Mucosa of descending colon (tissue), 3 donors: ENCODE measurements around the gene STAT5A. TPM values are rescaled to one million over a fixed set of nuclear protein-coding genes. Genes with fewer than 3 reads are reported as not detected.
A peak's percentile ranks its signal among the peaks of the same experiment; 100 is the strongest.

Experiments used
- ATAC-seq: fragments of 200-7000 bp; cut with Tn5 transposase; one replicate; pipeline ENCODE4 v1.9.1; 2020; ENCODE audit warnings: mild to moderate bottlenecking, moderate library complexity
- DNase-seq, 3 donors: peaks; one replicate each; pipeline ENCODE4 v3.0.0-alpha.2; 2020
- H3K36me3 ChIP-seq: fragments of 200-600 bp; one replicate; pipeline ENCODE4 v1.8.0; 2021; ENCODE audit warnings: low read depth, mild to moderate bottlenecking
- H3K4me1 ChIP-seq: fragments of 200-600 bp; one replicate; pipeline ENCODE4 v1.8.0; 2021; ENCODE audit warnings: low read depth, mild to moderate bottlenecking
- H3K4me3 ChIP-seq: fragments of 200-600 bp; one replicate; pipeline ENCODE4 v1.8.0; 2021; ENCODE audit warnings: mild to moderate bottlenecking
- H3K9me3 ChIP-seq: fragments of 200-600 bp; one replicate; pipeline ENCODE4 v1.8.0; 2021; ENCODE audit warnings: mild to moderate bottlenecking
- intact Hi-C, 2 donors: fragments of 100-400 bp; cut with DNase I in 1 of 2; cut with micrococcal nuclease in 1 of 2; formaldehyde crosslinking; loops; one replicate each; pipeline versions ENCODE4 v1.11.0 to v1.11.1; 2022; cut with DNase I, micrococcal nuclease
- total RNA-seq, 3 donors: library from RNA; stranded (reverse); fragmentation: NEBNext Ultra II Directional in 2 of 3; extraction: Animal tissue kit (Norgen Biotek cat#: 25700) in 2 of 3; gene quantifications; one replicate each; pipeline versions ENCODE4 v1.2.1 to v1.2.4, GENCODE V29; 2021 to 2023
- TF ChIP-seq, protein P1 (sequence below): fragments of 200-600 bp; IDR thresholded peaks from one replicate; pipeline ENCODE4 v1.8.0; 2022; ENCODE audit warnings: antibody characterized with exemption, mild to moderate bottlenecking
- donor health status: DM: no; HTN: no; CAD: no; lungs with moderate emphysema.
- donor health status: DM: no; HTN: no; CAD: no.
- donor health status: DM: no; HTN: yes; CAD: no.

The STAT5A gene
- total RNA-seq, 3 donors from 2014 or later, result 26.4 to 53.7 (median 29.7) TPM

DNA sequence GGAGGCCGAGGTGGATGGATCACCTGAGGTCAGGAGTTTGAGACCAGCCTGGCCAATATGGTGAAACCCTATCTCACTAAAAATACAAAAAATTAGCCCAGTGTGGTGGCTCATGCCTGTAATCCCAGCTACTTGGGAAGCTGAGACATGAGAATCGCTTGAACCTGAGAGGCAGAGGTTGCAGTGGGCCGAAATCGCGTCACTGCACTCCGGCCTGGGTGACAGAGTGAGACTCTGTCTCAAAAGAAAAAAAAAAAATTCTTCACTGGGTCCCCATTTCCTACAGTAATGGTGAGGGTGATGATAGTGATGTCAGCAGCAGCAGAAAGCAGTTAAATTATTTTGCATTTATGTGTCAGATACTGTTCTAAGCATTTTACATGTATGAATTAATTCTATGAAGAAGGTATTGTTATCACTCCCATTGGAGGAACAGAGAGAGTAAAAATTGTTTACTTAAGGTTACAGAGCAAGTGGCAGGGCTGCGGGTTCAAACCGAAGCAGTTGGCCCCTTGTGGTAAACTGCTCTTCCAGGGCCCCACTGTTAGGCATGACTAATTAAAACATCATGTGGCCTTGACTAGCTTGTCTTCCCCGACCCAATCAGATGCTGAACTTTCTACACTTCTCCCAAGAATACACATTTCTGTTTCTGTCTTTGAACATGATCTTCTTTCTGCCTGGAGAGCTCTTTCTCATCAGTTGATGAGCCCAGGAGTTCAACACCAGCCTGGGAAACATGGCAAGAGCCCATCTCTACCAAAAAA, 54.1 kb downstream of the STAT5A start:
- DNase-seq (no peak), ATAC-seq (peak; percentile 24)
- TF ChIP-seq, protein P1, sequence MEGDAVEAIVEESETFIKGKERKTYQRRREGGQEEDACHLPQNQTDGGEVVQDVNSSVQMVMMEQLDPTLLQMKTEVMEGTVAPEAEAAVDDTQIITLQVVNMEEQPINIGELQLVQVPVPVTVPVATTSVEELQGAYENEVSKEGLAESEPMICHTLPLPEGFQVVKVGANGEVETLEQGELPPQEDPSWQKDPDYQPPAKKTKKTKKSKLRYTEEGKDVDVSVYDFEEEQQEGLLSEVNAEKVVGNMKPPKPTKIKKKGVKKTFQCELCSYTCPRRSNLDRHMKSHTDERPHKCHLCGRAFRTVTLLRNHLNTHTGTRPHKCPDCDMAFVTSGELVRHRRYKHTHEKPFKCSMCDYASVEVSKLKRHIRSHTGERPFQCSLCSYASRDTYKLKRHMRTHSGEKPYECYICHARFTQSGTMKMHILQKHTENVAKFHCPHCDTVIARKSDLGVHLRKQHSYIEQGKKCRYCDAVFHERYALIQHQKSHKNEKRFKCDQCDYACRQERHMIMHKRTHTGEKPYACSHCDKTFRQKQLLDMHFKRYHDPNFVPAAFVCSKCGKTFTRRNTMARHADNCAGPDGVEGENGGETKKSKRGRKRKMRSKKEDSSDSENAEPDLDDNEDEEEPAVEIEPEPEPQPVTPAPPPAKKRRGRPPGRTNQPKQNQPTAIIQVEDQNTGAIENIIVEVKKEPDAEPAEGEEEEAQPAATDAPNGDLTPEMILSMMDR, result no peak
- Histone ChIP-seq H3K4me3 (no peak overlapping the region), H3K36me3 (peaks cover 2% of the 10 kb centered on the region), H3K4me1 (peaks cover 4% of the 10 kb centered on the region), H3K9me3 (no peaks in the 10 kb centered on the region)
- intact Hi-C loops, result no loop called here

DNA sequence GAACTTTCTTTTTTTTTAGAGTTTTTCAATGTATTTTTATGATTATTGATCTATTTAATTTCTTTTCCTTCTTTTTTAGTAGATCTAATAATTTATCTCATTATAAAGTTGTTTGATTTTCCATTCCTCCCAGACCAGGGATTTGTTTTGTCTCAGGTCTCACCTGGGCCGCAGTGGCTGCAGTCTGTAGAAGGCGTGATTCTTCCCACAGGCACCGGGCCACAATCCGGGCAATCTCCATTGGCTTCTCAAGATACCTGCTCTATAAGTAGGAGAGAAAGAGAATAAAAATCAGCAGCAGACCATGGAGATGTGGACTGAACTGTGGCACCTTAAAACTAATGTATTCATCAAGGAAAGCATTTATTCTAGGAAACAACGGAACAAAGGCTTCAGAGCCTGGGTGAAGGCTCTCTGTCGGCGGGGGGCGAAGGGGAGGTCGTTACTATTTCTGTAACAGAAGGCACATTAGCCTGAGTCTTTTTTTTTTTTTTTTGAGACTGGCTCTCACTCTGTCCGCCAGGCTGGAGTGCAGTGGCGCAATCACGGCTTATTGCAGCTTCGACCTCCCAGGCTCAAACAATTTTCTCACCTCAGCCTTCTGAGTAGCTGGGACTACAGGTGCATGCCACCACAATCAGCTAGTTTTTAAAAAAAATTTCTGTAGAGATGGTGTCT, 57.2 kb downstream of the STAT5A start:
- Histone ChIP-seq H3K36me3 (peaks cover 3% of the 10 kb centered on the region), H3K4me1 (peaks cover 4% of the 10 kb centered on the region), H3K4me3 (no peak overlapping the region), H3K9me3 (no peaks in the 10 kb centered on the region)
- intact Hi-C loops, result no loop called here
- TF ChIP-seq, protein P1, result no peak
- DNase-seq, result no peak
- no peak for ATAC-seq

DNA sequence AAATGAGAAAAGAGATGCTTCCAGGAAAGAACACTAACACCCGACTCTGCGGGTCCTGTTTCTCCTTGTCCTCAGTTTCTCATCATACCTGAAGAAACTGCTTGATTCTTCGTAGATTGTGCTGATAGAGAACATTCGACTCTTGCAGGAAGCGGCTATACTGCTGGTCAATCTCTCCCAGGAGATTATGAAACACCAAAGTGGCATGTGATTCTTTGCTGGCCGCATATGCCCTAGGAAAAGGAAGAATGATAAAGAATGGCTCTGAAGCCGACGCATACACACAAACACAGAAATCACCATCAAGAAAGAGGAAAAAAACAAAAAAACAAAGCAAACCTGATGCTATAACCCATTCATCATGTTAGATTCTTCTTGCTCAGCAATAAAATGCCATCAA, 58.2 kb downstream of the STAT5A start:
- no peak for ATAC-seq
- TF ChIP-seq, protein P1, result no peak
- Histone ChIP-seq H3K4me1 (peaks cover 4% of the 10 kb centered on the region), H3K9me3 (no peaks in the 10 kb centered on the region), H3K36me3 (peaks cover 3% of the 10 kb centered on the region), H3K4me3 (no peak overlapping the region)
- no peak for DNase-seq
- intact Hi-C loops, result no loop called here

DNA sequence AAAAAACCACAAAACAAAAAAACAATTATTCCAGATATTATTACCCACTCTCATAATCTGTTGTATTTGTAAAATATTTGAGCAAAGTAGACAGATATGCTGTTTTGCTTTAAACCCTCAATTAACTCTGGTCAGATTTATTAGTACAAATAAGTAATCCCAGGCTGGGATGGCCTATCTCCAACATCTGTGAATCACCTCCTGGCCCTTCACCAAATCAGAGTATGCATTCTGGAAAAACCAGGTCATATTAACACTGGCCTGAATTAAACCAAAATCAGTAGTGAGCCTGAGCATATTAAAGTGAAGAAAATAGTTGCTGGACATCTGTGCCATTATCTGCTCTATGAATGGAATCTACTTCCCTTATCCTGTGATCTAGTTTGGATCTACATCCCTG, 58.9 kb downstream of the STAT5A start:
- Histone ChIP-seq H3K36me3 (peaks cover 3% of the 10 kb centered on the region), H3K4me1 (peaks cover 4% of the 10 kb centered on the region), H3K4me3 (no peak overlapping the region), H3K9me3 (no peaks in the 10 kb centered on the region)
- intact Hi-C loops, result no loop called here
- TF ChIP-seq, protein P1, result no peak
- DNase-seq, result peak in 1 of 3 donors; percentile 48
- no peak for ATAC-seq

DNA sequence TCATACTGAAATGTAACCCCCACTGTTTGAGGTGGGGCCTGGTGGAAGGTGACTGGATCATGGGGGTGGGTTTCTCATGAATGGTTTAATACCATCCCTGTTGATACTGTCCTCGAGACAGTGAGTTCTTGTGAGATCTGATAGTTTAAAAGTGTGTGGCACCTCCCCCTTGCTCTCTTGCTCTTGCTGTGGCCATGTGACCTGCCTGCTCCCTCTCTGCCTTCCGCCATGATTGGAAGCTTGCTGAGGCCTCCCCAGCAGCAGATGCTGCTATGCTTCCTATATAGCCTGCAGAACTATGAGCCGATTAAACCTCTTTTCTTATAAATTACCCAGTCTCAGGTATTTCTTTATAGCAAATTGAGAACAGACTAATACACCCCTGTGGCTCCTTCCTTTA, 59.3 kb downstream of the STAT5A start:
- Histone ChIP-seq H3K4me3 (no peak overlapping the region), H3K9me3 (no peaks in the 10 kb centered on the region), H3K4me1 (peaks cover 4% of the 10 kb centered on the region), H3K36me3 (peaks cover 3% of the 10 kb centered on the region)
- intact Hi-C loops, result no loop called here
- DNase-seq (no peak), ATAC-seq (no peak)
- TF ChIP-seq, protein P1, result no peak
